IPS DF 6.9 (cell line): ENCODE data around the gene SYNPO2L.
"Not testable (repeated sequence)": the region's sequence is repeated elsewhere in the genome, so short reads cannot be mapped to it uniquely, and the experiment has no call there.

Source experiments
- DNase-seq: peaks from one replicate; pipeline ENCODE4 v3.0.0-alpha.2; 2013; ENCODE audit warnings: low read depth, low spot score
- H3K27ac ChIP-seq: one replicate; pipeline ENCODE4 v1.5.1; 2013; ENCODE audit warnings: low read length, control low read depth
- H3K27me3 ChIP-seq: 2 replicates; pipeline ENCODE4 v1.6.1; 2013; ENCODE audit warnings: mild to moderate bottlenecking, low read length; ENCODE audit not compliant: control insufficient read depth, insufficient read depth
- H3K36me3 ChIP-seq: 2 replicates; pipeline ENCODE4 v1.6.1; 2013; ENCODE audit warnings: low read length; ENCODE audit not compliant: control insufficient read depth, insufficient read depth
- H3K4me1 ChIP-seq: 2 replicates; pipeline ENCODE4 v1.6.1; 2013; ENCODE audit warnings: low read length; ENCODE audit not compliant: control insufficient read depth, insufficient read depth
- H3K4me3 ChIP-seq: 2 replicates; pipeline ENCODE4 v1.5.1; 2013; ENCODE audit warnings: mild to moderate bottlenecking, low read length
- H3K9me3 ChIP-seq: 2 replicates; pipeline ENCODE4 v1.6.1; 2013; ENCODE audit warnings: low read length, inconsistent platforms; ENCODE audit not compliant: control insufficient read depth, insufficient read depth
- WGBS: extraction: QIAGEN DNeasy Blood & Tissue Kit; methylation state at CpG from one replicate; pipeline ENCODE4 v1.1.7; 2013; ENCODE audit warnings: mixed read lengths, missing lambda C conversion rate; ENCODE audit not compliant: insufficient read length, insufficient coverage; 5-methylcytosine and 5-hydroxymethylcytosine counted together

SYNPO2L gene

DNA sequence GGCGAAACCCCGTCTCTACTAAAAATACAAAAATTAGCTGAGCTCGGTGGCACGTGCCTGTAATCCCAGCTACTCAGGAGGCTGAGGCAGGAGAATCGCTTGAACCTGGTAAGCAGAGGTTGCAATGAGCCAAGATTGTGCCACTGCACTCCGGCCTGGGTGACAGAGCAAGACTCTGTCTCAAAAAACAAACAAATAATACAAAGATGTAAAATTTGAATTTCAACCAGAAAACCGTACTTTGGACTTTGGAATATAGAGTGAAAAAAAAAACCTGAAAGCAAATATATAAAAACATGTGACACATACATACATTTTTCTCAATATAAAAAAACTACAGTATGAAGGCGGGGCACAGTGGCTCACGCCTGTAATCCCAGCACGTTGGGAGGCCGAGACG is 34.9 kb downstream of the SYNPO2L start:
- DNase-seq, result not testable (repeated sequence)
- WGBS, result no CpG with 5 or more reads among the region's 12 CpGs

DNA sequence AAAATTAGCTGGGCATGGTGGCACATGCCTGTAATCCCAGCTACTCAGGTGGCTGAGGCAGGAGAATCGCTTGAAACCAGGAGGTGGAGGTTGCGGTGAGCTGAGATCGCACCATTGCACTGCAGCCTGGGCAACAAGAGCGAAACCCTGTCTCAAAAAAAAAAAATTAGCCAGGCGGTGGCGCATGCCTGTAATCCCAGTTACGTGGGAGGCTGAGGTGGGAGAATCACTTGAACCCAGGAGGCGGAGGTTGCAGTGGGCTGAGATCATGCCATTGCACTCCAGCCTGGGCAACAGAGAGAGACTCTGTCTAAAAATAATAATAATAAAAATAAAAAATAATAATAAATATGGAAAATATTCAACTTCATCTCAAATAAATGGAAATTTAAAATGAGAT is 38.7 kb downstream of the SYNPO2L start:
- H3K27me3 ChIP-seq, H3K36me3 ChIP-seq, DNase-seq, H3K27ac ChIP-seq, H3K4me1 ChIP-seq, H3K4me3 ChIP-seq, H3K9me3 ChIP-seq: not testable (repeated sequence)
- WGBS, result no CpG with 5 or more reads among the region's 8 CpGs

More for the DNA sequence above, 34.9 kb downstream of the SYNPO2L start:
- not testable (repeated sequence) for H3K9me3 ChIP-seq, H3K27me3 ChIP-seq, H3K4me1 ChIP-seq, H3K27ac ChIP-seq, H3K4me3 ChIP-seq, H3K36me3 ChIP-seq

DNA sequence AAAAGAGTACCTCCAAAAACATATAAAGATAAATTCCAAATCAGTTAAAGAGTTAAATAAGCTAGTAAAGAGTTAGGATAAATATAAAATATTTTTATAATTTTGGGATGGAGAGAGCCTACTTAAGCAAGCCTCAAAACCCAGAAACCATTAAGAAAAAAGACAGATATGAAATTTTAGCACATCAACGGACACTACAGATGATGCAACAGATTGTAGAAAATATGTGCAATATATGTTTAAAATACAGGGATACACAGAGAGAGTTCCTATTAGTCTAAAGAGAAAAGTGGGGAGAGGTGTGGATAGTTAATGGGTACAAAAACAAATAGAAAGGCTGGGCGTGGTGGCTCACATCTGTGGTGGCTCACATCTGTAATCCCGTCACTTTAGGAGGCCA is 41.1 kb downstream of the SYNPO2L start:
- no CpG with 5 or more reads among the region's 3 CpGs for WGBS
- Histone ChIP-seq H3K27me3 (no peaks in the 10 kb centered on the region), H3K4me3 (no peak overlapping the region), H3K4me1 (no peaks in the 10 kb centered on the region), H3K27ac (no peak overlapping the region), H3K9me3 (no peaks in the 10 kb centered on the region), H3K36me3 (no peaks in the 10 kb centered on the region)
- no peak for DNase-seq

DNA sequence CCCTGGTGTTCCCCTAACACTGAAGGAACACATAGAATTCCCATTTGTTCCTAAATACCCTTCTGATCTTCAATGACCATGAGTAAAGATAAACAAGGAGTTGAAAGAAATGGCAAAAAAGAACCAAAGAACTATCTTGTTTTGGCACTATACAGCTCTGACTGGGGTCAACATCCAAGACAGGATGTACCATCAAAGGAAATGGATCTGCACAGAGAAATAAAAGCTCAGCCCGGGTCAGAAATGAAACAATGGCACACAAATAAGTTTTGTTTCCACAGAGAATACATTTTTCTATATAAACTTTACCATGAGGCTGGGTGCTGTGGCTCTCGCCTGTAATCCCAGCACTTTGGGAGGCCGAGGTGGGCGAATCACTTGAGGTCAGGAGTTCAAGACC is 46.7 kb downstream of the SYNPO2L start:
- H3K27me3 ChIP-seq, result no peaks in the 10 kb centered on the region
- WGBS, result no CpG with 5 or more reads among the region's 4 CpGs
- no peaks in the 10 kb centered on the region for H3K9me3 ChIP-seq
- DNase-seq, result no peak
- H3K27ac ChIP-seq, result no peak overlapping the region
- no peaks in the 10 kb centered on the region for H3K4me1 ChIP-seq
- H3K36me3 ChIP-seq, result no peaks in the 10 kb centered on the region
- H3K4me3 ChIP-seq, result no peak overlapping the region

DNA sequence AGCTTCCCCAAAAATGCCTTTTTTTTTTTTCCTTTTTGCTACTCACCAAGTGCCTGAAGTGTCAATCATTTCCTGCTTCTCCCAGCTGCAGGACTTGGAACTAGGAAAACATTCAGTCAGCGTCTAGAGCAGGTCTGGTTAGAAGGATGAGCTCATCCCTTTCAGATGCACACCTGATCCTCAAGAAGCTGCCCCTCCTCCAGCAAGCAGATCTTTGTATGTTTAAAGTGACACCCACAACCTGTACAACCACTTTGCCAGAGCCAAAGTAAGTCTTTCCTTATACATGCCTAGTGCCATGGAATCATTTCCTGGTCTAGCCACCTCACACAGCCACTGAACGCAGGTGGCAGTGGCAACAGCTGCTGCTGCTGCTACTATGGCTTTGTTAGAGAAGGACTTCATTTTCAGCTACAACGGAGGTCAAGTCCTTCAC is 54.3 kb downstream of the SYNPO2L start:
- H3K27ac ChIP-seq, result no peak overlapping the region
- no CpG with 5 or more reads among the region's 3 CpGs for WGBS
- DNase-seq, result no peak

DNA sequence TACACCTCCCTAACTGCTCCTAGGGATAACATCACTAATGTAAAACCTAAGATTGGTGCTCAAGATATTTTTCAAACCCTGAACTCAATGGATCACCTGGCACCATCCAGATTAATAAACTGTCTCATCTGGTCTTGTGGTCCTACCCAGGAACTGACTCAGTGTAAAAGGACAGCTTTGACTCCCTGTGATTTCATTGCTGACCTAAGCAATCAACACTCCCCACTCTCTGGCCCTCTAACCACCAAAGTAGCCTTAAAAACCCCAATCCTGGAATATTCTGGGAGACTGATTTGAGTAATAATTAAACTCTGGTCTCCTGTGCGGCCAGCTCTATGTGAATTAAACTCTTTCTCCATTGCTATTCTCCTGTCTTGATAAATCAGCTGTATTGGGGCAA is 58.5 kb downstream of the SYNPO2L start:
- peaks cover 4% of the 10 kb centered on the region; the same call in 1 of the 2 replicates for H3K4me1 ChIP-seq
- DNase-seq, result no peak
- H3K36me3 ChIP-seq, result no peaks in the 10 kb centered on the region
- no peaks in the 10 kb centered on the region for H3K9me3 ChIP-seq
- WGBS, result no CpG with 5 or more reads among the region's 1 CpG
- no peaks in the 10 kb centered on the region for H3K27me3 ChIP-seq
- H3K27ac ChIP-seq, result no peak overlapping the region
- H3K4me3 ChIP-seq, result no peak overlapping the region

More for the DNA sequence above, 54.3 kb downstream of the SYNPO2L start:
- Histone ChIP-seq H3K27me3 (no peaks in the 10 kb centered on the region), H3K36me3 (no peaks in the 10 kb centered on the region), H3K4me3 (no peak overlapping the region), H3K9me3 (no peaks in the 10 kb centered on the region), H3K4me1 (peaks cover 4% of the 10 kb centered on the region; the same call in 1 of the 2 replicates)
